Peyer's patch (tissue), 4 donors: ENCODE results near the gene KIAA0930.

Experiments used
- POLR2A ChIP-seq, 2 donors: fragments of 450-650 bp; IDR thresholded peaks; one replicate each; pipeline ENCODE4 v1.5.1; 2017; ENCODE audit warnings: antibody characterized with exemption in 2 of 2, mild to moderate bottlenecking in 2 of 2, moderate library complexity in 2 of 2
- TF ChIP-seq, protein P1 (sequence below), 6 experiments: fragments of 450-650 bp in 4 of 6; fragments of 200-600 bp in 2 of 6; sonication (generic) in 1 of 6; IDR thresholded peaks; one replicate each; pipeline ENCODE4 v1.5.1; 2017 to 2019; ENCODE audit warnings: antibody characterized with exemption in 6 of 6, mild to moderate bottlenecking in 3 of 6, moderate library complexity in 1 of 6

DNA sequence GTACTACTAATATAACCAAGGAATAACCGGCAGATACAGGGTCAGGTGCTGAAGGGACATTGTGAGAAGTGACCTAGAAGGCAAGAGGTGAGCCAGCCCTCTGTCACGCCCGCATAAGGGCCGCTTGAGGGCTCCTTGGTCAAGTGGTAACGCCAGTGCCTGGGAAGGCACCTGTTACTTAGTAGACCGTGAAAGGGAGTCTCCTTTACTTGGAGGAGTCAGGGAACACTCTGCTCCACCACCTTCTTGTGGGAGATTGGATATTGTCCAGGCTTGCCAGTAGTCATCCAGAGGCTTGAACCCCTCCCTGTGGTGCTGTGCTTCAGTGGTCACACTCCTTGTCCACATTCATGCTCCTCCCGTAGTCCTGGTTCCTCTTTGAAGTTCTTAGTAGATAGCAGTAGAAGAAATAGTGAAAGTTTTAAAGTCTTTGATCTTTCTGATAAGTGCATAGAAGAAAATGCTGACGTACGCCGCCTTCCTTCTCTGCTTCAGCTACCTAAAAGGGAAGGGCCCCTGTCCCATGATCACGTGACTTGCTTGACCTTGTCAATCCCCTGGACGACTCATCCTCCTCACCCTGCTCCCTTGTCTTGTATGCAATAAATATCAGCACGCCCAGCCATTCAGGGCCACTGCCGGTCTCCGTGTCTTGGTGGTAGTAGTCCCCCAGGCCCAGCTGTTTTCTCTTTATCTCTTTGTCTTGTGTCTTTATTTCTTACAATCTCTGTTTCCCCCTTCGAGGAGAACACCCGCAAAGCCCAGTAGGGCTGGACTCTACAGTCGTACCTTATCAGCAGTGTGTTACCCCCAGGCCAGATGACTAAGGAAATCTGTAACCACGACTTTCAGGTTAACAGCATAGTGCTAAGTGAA lies 70.9 kb downstream of the KIAA0930 start:
- TF ChIP-seq, protein P1, sequence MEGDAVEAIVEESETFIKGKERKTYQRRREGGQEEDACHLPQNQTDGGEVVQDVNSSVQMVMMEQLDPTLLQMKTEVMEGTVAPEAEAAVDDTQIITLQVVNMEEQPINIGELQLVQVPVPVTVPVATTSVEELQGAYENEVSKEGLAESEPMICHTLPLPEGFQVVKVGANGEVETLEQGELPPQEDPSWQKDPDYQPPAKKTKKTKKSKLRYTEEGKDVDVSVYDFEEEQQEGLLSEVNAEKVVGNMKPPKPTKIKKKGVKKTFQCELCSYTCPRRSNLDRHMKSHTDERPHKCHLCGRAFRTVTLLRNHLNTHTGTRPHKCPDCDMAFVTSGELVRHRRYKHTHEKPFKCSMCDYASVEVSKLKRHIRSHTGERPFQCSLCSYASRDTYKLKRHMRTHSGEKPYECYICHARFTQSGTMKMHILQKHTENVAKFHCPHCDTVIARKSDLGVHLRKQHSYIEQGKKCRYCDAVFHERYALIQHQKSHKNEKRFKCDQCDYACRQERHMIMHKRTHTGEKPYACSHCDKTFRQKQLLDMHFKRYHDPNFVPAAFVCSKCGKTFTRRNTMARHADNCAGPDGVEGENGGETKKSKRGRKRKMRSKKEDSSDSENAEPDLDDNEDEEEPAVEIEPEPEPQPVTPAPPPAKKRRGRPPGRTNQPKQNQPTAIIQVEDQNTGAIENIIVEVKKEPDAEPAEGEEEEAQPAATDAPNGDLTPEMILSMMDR (IDR thresholded peaks at IDR 0.05), result no peak
- no peak for TF ChIP-seq POLR2A (IDR thresholded peaks at IDR 0.05)
